GM21825 (cell line): ENCODE results near the gene HSPG2.
"Not testable (repeated sequence)": the region's sequence is repeated elsewhere in the genome, so short reads cannot be mapped to it uniquely, and the experiment has no call there.

ENCODE experiments used
- ATAC-seq: cut with Tn5 transposase; IDR thresholded peaks from one replicate; pipeline ENCODE4 v1.9.1; 2021; ENCODE audit warnings: mild to moderate bottlenecking, moderate library complexity; ENCODE audit not compliant: unreplicated experiment

The HSPG2 gene

DNA sequence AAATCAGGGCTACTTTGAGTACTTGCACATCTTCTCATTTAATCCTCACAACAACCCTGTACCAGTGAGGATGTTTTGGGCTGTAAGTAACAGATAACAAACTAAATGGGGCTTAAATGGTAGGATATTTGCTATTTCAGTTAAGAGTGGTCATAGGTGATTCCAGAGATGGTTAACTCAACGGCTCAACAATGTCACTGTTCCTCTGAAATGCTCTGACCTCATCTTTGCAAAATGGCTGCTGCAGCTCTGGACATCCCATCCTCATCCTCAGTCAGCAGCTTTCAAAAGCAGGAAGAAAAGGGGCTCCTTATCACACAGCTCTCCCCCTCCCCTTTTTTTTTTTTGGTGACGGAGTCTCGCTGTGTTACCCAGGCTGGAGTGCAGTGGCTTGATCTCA is 123.6 kb downstream of the HSPG2 start:
- no peak for ATAC-seq

GRCh38 chr1:21811875-21812305 is 125.2 kb downstream of the HSPG2 start, which contains the start of gene LDLRAD2:
TSS of gene LDLRAD2 (plus strand) at chr1:21812265. CDS start at chr1:21812452, 187 bp downstream.
- no peak for ATAC-seq

DNA sequence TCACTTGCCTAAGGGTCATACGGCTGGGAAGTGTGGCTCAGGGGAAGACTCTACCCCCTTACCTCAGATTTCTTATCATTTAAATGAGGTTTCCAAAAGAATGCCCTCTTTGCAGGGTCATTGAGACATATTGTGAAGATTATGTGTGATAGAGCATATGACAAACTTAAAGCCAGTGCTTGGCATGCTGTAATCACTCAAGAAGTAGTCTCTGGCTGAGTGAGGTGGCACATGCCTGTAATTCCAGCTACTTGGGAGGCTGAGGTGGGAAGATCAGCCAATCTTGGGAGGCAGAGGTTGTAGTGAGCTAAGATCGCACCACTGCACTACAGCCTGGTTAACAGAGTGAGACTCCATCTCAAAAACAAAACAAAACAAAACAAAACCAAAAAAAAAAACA is 132.6 kb downstream of the HSPG2 start:
- no peak for ATAC-seq

GRCh38 chr1:21801100-21801499 is 136.0 kb downstream of the HSPG2 start:
- no peak for ATAC-seq

- ATAC-seq, result no peak
Measured at GRCh38 chr1:21799730-21800129, 137.4 kb downstream of the HSPG2 start.

GRCh38 chr1:21795075-21795474 is 142.0 kb downstream of the HSPG2 start:
- no peak for ATAC-seq

DNA sequence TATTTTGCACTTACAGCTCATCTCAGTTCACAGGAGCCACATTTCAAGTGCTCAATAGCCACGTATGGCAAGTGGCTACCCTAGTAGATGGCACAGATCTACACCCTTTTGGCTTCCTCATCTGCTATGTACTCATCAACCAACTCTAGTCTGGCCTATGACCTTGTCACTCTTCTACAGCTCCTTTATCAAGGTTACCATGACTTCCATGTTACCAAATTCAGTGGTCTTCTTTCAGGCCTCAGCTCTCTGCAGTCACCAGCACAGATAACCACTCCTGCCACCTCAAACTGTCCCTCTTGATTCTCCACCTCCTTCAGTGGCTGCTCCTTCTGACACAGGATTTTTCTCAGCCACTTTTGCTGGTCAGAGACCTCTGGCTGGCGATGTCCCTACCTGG is 142.5 kb downstream of the HSPG2 start:
- ATAC-seq, result no peak

GRCh38 chr1:21793104-21793503 is 144.0 kb downstream of the HSPG2 start:
- ATAC-seq, result no peak

DNA sequence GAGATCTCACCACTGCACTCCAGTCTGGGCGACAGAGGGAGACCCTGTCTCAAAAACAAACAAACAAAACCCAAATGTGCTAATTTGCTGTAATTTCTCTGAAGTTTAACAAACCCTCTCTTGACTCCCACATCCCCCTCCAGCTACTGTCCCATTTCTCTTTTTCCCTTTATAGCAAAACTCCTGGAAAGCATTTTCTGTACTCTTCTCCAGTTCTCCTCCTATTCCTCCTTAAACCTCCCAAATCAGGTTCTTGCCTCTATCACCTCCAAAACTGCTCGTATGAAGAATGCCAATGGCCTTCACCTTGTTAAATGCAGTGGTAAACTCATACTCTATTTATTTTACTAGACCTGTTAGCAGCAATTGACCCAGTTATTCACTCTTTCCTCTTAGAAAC is 150.5 kb downstream of the HSPG2 start:
- ATAC-seq, result no peak

- ATAC-seq, result not testable (repeated sequence)
Measured at GRCh38 chr1:21785764-21786163, 151.3 kb downstream of the HSPG2 start.

GRCh38 chr1:21783679-21784603 is 153.2 kb downstream of the HSPG2 start:
- ATAC-seq, result no peak

DNA sequence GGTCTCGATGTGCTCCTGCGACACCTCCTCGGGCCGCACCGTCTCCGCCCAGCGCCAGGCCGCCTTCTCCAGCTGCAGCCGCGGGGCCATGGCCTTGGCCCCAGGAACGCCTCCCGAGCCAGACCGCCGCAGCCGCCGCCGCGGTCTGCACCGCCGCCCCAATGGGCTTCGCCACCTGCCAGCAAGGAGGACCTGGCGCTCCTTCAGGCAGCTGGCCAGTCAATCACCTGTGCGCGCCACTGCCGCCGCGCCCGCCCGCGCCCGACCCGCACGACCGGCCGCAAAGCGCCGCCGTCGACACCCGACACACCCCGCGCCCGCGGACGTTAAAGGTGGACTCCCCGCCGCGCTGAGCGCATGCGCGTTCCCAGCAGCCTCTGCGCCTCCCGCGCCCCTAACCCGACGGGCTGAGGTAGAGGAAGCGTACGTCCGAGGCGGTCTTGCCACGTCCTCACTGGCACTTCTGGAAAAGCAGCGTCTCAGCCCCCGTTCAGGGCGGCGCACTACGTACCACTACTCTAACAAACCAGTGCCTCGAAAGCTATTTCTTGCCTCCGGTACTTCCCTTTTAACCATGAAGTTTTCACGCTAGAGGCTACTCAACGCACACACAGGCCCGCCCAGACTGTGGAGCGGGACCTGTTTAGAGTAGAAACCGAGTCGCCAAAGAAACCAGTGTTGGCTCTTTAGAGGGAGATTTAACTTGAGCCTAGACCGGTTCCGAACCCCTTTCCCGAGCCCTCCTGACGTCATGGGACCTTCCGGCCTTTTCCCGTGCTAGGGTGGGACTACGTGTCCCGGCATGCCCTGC is 154.0 kb downstream of the HSPG2 start, which contains the start of gene USP48:
USP48 (minus strand) TSS at position 282 of the 811 bp plus-strand sequence; CDS start at position 90, 192 bp downstream.
- ATAC-seq, result peak; percentile 63

GRCh38 chr1:21782349-21782867 is 154.7 kb downstream of the HSPG2 start:
- peak; percentile 15 for ATAC-seq

DNA sequence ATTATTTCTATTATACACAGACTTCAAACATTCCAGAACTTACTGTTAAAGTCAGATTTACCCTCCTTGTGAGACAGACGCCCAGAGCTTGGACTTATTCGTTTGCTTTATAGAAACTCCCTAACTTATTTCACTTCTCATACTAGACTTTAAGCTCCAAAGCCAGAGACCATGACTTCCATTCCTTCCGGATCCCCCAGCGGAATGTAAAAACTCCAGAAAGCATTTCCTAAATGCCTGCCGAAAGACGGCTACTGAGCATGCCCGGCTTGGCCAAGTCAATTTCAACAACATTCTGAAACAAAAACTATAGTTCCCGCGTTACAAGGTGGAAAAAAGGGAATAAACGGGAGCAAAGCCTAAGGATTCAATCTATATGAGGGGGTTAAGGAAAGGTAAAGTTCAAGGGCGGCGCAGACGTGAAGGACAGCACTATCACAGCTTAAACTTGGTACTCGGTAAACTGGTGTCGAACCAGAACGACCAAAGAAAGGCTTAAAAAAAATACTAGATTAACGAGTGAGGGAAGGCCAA is 155.2 kb downstream of the HSPG2 start:
- no peak for ATAC-seq

GRCh38 chr1:21779613-21780521 is 157.2 kb downstream of the HSPG2 start:
- ATAC-seq, result peak; percentile 20

GRCh38 chr1:21778405-21778727 is 158.7 kb downstream of the HSPG2 start:
- ATAC-seq, result no peak

DNA sequence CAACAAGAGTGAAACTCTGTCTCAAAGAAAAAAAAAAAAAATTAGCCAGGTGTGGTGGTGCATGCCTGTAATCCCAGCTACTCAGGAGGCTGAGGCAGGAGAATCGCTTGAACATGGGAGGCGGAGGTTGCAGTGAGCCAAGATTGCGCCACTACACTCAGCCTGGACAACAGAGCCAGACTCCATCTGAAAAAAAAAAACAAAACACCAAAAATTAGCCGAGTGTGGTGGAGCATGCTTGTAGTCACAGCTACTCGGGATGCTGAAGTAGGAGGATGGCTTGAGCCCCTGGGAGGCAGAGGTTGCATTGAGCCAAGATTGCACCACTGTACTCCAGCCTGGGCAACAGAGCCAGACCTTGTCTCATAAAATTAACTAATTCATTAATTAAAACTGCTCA is 160.2 kb downstream of the HSPG2 start:
- ATAC-seq, result not testable (repeated sequence)

- ATAC-seq, result no peak
Measured at GRCh38 chr1:21775985-21776562, 161.0 kb downstream of the HSPG2 start.

DNA sequence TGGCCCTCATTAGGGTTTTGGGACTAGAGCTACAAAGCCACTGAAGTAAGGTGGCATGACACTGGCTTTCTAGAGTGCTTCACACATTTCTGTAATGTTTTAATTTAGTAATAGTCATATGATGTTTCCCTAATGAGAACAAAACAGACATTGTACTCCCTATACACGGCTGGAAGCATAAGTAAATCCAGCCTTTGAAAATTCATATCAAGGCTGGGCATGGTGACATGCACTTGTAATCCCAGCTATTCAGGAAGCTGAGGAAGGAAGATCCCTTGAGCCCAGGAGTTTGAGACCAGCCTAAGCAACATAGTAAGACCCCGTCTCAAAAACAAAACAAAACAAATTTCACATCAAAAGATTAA is 161.6 kb downstream of the HSPG2 start:
- no peak for ATAC-seq
